Tibial nerve (tissue), 4 donors: ENCODE data around the gene LTBP3. TPM values are rescaled to one million over a fixed set of nuclear protein-coding genes. Genes with fewer than 3 reads are reported as not detected.

Source experiments
- DNase-seq, 2 donors: peaks; one replicate each; pipeline ENCODE4 v3.0.0-alpha.2; 2019; ENCODE audit warnings: low spot score in 2 of 2
- H3K27ac ChIP-seq, 4 donors: fragments of 200-600 bp; sonication (generic) in 3 of 4; one replicate each; pipeline ENCODE4 v1.5.1; 2017 to 2019; ENCODE audit warnings: mild to moderate bottlenecking in 1 of 4
- H3K27me3 ChIP-seq, 2 donors: fragments of 200-600 bp; sonication (generic) in 1 of 2; one replicate each; pipeline versions ENCODE4 v1.5.1 to v1.6.0; 2017 to 2019
- H3K36me3 ChIP-seq, 3 donors: fragments of 200-600 bp; sonication (generic); one replicate each; pipeline ENCODE4 v1.5.1; 2018 to 2019
- H3K4me1 ChIP-seq, 4 donors: fragments of 200-600 bp; sonication (generic) in 3 of 4; one replicate each; pipeline ENCODE4 v1.5.1; 2017 to 2019
- H3K4me3 ChIP-seq, 4 donors: fragments of 200-600 bp; sonication (generic) in 3 of 4; one replicate each; pipeline ENCODE4 v1.5.1; 2017 to 2019; ENCODE audit warnings: mild to moderate bottlenecking in 1 of 4, moderate library complexity in 1 of 4
- H3K9me3 ChIP-seq, 4 donors: fragments of 200-600 bp; sonication (generic) in 3 of 4; one replicate each; pipeline ENCODE4 v1.5.1; 2017 to 2019
- EP300 ChIP-seq, 2 donors: sonication (generic); formaldehyde crosslinking; IDR thresholded peaks; one replicate each; pipeline ENCODE4 v1.6.1; 2017; ENCODE audit warnings: antibody characterized with exemption in 2 of 2, mild to moderate bottlenecking in 1 of 2
- POLR2A ChIP-seq, 2 donors: fragments of 450-650 bp; IDR thresholded peaks; one replicate each; pipeline ENCODE4 v1.6.1; 2017; ENCODE audit warnings: antibody characterized with exemption in 2 of 2, mild to moderate bottlenecking in 2 of 2, moderate library complexity in 2 of 2
- WGBS, 2 donors: methylation state at CpG; one replicate each; pipeline ENCODE4 v1.1.5; 2018; 5-methylcytosine and 5-hydroxymethylcytosine counted together
- total RNA-seq, 4 donors: library from RNA; depleted of rRNA; stranded (reverse); fragments of >200 nt; gene quantifications; one replicate each; pipeline ENCODE4 v1.1.0, GENCODE V29; 2016
- TF ChIP-seq, protein P1 (sequence below), 5 experiments: fragments of 200-600 bp in 3 of 5; fragments of 450-650 bp in 2 of 5; sonication (generic) in 3 of 5; IDR thresholded peaks; one replicate each; pipeline ENCODE4 v1.5.1; 2016 to 2019; ENCODE audit warnings: antibody characterized with exemption in 5 of 5, mild to moderate bottlenecking in 3 of 5, moderate library complexity in 2 of 5

LTBP3 gene
- 100 to 1,000 TPM; 236 to 476 (median 386) TPM for total RNA-seq

DNA sequence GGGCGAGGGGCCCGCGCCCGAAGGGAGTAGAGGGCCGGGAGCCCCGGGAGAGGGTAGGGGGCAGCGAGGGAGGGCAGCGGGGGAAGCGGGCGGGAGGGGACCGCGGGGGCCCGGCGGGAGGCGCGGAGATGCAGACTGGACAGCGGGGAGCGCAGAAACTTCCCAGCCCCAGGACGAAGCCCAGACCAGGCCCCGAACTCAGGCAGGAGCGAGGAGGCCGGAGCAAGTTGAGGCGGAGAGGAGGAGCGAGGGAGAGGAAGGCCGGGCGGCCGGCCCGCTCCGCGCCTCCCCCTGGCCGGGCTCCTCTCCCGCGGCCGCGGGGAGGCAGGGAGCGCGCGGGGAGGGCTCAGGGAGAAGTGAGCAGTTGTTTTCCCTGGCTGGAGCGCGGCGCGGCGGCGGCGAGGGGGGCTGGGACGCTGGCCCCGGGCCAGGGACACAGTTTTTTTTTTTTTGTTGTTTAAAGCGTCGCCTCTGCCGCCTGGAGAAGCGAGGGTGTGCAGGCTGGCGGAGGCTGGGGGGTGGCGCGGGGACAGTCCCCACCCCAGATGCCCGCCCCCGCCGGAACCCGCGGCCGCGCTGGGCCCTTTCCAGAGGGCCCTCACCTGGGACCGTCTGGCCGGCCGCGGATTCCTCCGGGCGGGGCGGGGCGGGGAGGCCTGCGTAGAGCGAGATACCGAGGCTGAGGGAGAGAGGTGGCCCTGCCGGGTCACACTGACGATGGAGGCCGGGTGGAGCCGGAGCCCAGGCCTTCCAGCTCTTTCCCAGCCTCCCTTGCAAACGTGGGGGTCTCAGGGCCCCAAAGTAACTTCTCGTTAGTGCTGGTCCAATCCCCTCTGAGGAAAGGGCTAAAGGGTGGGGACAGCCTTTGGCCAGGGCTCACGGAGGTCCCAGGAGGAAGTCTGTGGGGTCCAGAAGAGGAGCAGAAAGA lies at the start of gene LTBP3:
LTBP3 (minus strand) TSS at position 358 of the 928 bp plus-strand sequence. CDS start 400 bp downstream, outside the sequence.
- DNase-seq = peak; percentile 70 to 80
- Histone ChIP-seq H3K4me1 (peaks cover 0 to 72% (median 64%) of the 10 kb centered on the region in 4 donors), H3K27ac (peak within 1 kb of the TSS; percentile 95 to 98 (median 98)), H3K9me3 (no peaks in the 10 kb centered on the region), H3K4me3 (peak within 1 kb of the TSS; percentile 55 to 64 (median 60)), H3K36me3 (peaks cover 0 to 10% (median 0%) of the 10 kb centered on the region in 3 donors), H3K27me3 (no peaks in the 10 kb centered on the region)
- 1% methylated on average over 68 of the region's 79 CpGs for WGBS, 2 donors
- TF ChIP-seq EP300 (IDR thresholded peaks at IDR 0.05) (peak; percentile 25 to 82), POLR2A (IDR thresholded peaks at IDR 0.05) (peak in 1 of 2 donors; percentile 39)
- TF ChIP-seq, protein P1, sequence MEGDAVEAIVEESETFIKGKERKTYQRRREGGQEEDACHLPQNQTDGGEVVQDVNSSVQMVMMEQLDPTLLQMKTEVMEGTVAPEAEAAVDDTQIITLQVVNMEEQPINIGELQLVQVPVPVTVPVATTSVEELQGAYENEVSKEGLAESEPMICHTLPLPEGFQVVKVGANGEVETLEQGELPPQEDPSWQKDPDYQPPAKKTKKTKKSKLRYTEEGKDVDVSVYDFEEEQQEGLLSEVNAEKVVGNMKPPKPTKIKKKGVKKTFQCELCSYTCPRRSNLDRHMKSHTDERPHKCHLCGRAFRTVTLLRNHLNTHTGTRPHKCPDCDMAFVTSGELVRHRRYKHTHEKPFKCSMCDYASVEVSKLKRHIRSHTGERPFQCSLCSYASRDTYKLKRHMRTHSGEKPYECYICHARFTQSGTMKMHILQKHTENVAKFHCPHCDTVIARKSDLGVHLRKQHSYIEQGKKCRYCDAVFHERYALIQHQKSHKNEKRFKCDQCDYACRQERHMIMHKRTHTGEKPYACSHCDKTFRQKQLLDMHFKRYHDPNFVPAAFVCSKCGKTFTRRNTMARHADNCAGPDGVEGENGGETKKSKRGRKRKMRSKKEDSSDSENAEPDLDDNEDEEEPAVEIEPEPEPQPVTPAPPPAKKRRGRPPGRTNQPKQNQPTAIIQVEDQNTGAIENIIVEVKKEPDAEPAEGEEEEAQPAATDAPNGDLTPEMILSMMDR (IDR thresholded peaks at IDR 0.05) = peak in 1 of 5 experiments; percentile 28

DNA sequence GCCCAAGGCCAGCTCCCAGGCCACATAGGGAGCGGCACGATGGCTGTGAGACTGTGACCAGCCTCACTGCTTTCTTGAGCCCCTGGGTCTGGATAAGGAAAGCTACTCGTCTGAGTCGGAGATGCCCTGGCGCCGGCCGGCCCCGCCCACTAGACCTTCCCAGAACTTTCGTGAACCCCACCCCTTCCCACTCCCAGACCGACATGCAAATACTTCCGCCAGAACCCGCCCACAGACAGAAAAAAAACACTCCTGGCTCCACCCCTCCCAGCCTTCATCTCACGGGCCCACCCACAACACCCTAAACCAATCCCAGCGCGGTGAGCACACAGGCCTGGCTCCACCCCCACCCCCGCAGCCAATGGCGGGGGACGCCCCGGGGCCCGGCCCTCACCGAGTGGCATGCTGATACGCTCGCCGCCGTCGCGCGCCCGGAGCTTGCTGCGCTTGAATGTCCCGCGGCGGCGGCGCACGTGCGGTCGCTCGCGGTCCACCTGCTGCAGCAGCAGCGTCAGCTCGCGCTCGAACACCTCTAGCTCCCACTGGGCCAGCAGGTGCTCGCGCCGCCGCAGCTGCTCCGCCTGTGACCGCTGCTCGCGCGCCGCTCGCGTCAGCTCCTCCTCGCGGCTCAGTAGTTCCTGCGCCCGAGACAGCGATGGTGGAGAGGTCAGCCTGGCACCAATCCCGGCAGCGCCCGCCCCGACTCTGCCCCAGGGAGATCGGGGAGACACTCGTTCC lies 48.9 kb upstream of the LTBP3 start:
- H3K27me3 ChIP-seq = no peaks in the 10 kb centered on the region
- no peaks in the 10 kb centered on the region for H3K9me3 ChIP-seq
- H3K4me1 ChIP-seq = peaks cover 0 to 60% (median 40%) of the 10 kb centered on the region in 4 donors
- 22 to 47% methylated on average over 56 to 57 of the region's 67 CpGs for WGBS, 2 donors
- H3K4me3 ChIP-seq = peak overlapping the region in 3 of 4 donors; percentile 20 to 47 (median 24)
- H3K36me3 ChIP-seq = peaks cover 8 to 76% (median 21%) of the 10 kb centered on the region in 3 donors
- TF ChIP-seq POLR2A (IDR thresholded peaks at IDR 0.05) (peak in 1 of 2 donors; percentile 49), EP300 (IDR thresholded peaks at IDR 0.05) (peak; percentile 65 to 72)
- TF ChIP-seq, protein P1 (IDR thresholded peaks at IDR 0.05) = peak in 1 of 5 experiments; percentile 34
- DNase-seq = peak; percentile 92 to 93
- peak overlapping the region; percentile 69 to 96 (median 84) for H3K27ac ChIP-seq

DNA sequence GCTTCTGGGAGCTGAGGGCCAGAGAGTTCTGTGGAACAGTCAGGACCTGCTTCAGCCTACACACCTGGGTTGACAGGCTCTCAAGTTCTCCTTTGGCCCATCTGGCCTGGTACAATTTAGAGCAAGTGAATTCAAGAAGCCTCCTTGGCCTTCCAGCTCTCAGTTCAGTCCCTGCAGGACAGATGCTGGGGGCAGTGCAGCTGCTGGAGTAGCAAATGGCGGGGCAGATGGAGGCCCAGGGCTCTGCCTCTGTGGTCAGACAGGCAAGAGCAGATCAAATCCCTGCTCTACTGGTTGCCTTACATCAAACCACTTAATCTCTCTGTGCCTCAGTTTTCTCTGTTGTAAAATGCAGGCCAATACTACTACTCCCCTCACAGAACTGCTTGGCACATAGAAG lies 46.1 kb upstream of the LTBP3 start:
- peaks cover 8 to 89% (median 26%) of the 10 kb centered on the region in 3 donors for H3K36me3 ChIP-seq
- H3K4me3 ChIP-seq = no peak overlapping the region
- peak overlapping the region in 1 of 4 donors; percentile 96 for H3K27ac ChIP-seq
- peaks cover 0 to 32% (median 14%) of the 10 kb centered on the region in 4 donors for H3K4me1 ChIP-seq
- no peaks in the 10 kb centered on the region for H3K9me3 ChIP-seq
- no peak for DNase-seq
- no peaks in the 10 kb centered on the region for H3K27me3 ChIP-seq
- TF ChIP-seq, protein P1 (IDR thresholded peaks at IDR 0.05) = no peak
- no peak for TF ChIP-seq EP300 (IDR thresholded peaks at IDR 0.05)
- WGBS, 2 donors = 100% methylated on average over 1 of the region's 1 CpG

DNA sequence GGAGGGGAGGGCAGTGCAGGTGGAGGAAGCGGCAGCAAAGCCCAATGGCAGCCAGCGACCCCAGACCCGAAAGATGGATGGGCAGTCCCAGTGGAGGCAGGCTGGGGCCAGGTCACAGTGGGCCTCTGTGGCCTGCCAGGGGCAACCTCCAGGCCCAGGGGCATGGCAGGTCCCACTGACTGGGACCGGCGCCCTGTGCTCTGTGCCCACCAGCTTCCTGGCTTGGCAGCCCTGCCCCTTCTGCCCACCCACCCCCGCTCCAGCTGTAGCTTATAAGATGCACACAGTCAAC lies 41.7 kb upstream of the LTBP3 start:
- H3K4me3 ChIP-seq = no peak overlapping the region
- no peak overlapping the region for H3K27ac ChIP-seq
- no peaks in the 10 kb centered on the region for H3K9me3 ChIP-seq
- TF ChIP-seq EP300 (IDR thresholded peaks at IDR 0.05) (no peak), POLR2A (IDR thresholded peaks at IDR 0.05) (no peak)
- TF ChIP-seq, protein P1 (IDR thresholded peaks at IDR 0.05) = no peak
- peaks cover 0 to 11% (median 4%) of the 10 kb centered on the region in 4 donors for H3K4me1 ChIP-seq
- no peak for DNase-seq
- H3K36me3 ChIP-seq = peaks cover 7 to 84% (median 25%) of the 10 kb centered on the region in 3 donors
- H3K27me3 ChIP-seq = no peaks in the 10 kb centered on the region
- 92 to 100% methylated on average over 3 of the region's 6 CpGs for WGBS, 2 donors
